GM20000 (cell line): ENCODE measurements around the gene HPSE2.
"Not testable (repeated sequence)": the region's sequence is repeated elsewhere in the genome, so short reads cannot be mapped to it uniquely, and the experiment has no call there.

Source experiments
- DNase-seq: peaks from one replicate; pipeline ENCODE4 v3.0.0; 2012; ENCODE audit warnings: low spot score
- CTCF ChIP-seq: IDR thresholded peaks from 2 replicates; pipeline ENCODE4 v1.5.1; 2012; ENCODE audit warnings: mild to moderate bottlenecking, control low read depth; ENCODE audit errors: extremely low read depth, missing control alignments

The HPSE2 gene

GRCh38 chr10:98568551-98568950 lies 667.1 kb downstream of the HPSE2 start:
- no peak for TF ChIP-seq CTCF
- DNase-seq: no peak

- no peak for DNase-seq
- TF ChIP-seq CTCF: no peak
These were observed 668.1 kb downstream of the HPSE2 start for GRCh38 chr10:98567391-98568133.

GRCh38 chr10:98563811-98564210 lies 671.8 kb downstream of the HPSE2 start:
- no peak for TF ChIP-seq CTCF
- DNase-seq: peak; percentile 12

GRCh38 chr10:98560565-98560964 lies 675.1 kb downstream of the HPSE2 start:
- no peak for DNase-seq
- no peak for TF ChIP-seq CTCF

- no peak for TF ChIP-seq CTCF
- no peak for DNase-seq
These were observed 679.6 kb downstream of the HPSE2 start for GRCh38 chr10:98556061-98556460.

GRCh38 chr10:98555021-98555619 lies 680.5 kb downstream of the HPSE2 start:
- no peak for DNase-seq
- no peak for TF ChIP-seq CTCF

- DNase-seq: not testable (repeated sequence)
These were observed 694.1 kb downstream of the HPSE2 start for GRCh38 chr10:98541561-98541960.

GRCh38 chr10:98539578-98539977 lies 696.1 kb downstream of the HPSE2 start:
- TF ChIP-seq CTCF: no peak
- DNase-seq: no peak
